ENCODE data around the gene EDEM2. TPM values are rescaled to one million over a fixed set of nuclear protein-coding genes. Genes with fewer than 3 reads are reported as not detected.
A peak's percentile ranks its signal among the peaks of the same experiment; 100 is the strongest.

Gene EDEM2
- polyA plus RNA-seq, 1 donor (not counting 4 experiments of a cell fraction or from before 2014, with no cell fraction given), result 15.4 TPM

- H3K9ac ChIP-seq (ENCODE audit: control insufficient read depth, extremely low read depth, insufficient read depth, low read length), result peak overlapping the region; percentile 89
- H3K4me3 ChIP-seq (ENCODE audit: control insufficient read depth in 2 of 3, extremely low read depth in 1 of 3, insufficient read depth in 2 of 3, low read depth in 1 of 3, low read length in 3 of 3), result peak overlapping the region; percentile 62 to 95 (median 76)
- dilution Hi-C loops (cut with MboI; ENCODE audit: extremely low pct_ligation_motif_present, low sequenced_read_pairs), result no loop called here
- H2AFZ ChIP-seq (ENCODE audit: control insufficient read depth, low read length), result peak overlapping the region; percentile 95
- peaks cover 11% of the 10 kb centered on the region for H3K79me2 ChIP-seq (ENCODE audit: control insufficient read depth, insufficient read depth, low read length)
- no peaks in the 10 kb centered on the region for H3K27me3 ChIP-seq (ENCODE audit: control insufficient read depth, extremely low read depth, insufficient read depth, low read length)
- no peaks in the 10 kb centered on the region for H4K20me1 ChIP-seq (ENCODE audit: control insufficient read depth, extremely low read depth, insufficient read depth, low read length)
- no peak for DNase-seq (ENCODE audit: low read depth, low spot score)
- H3K9me3 ChIP-seq (ENCODE audit: control insufficient read depth, low read depth, low read length), result no peaks in the 10 kb centered on the region
- H3K4me2 ChIP-seq (ENCODE audit: control insufficient read depth, extremely low read depth, insufficient read depth, low read depth, low read length), result peak overlapping the region; percentile 99
- no peak for FAIRE-seq
- peak overlapping the region; percentile 78 for H3K27ac ChIP-seq (ENCODE audit: control insufficient read depth, insufficient read depth, low read length)
- H3K9me1 ChIP-seq (ENCODE audit: control insufficient read depth, extremely low read depth, insufficient read depth, low read length), result no peaks in the 10 kb centered on the region
- peaks cover 10 to 12% of the 10 kb centered on the region in 2 experiments for H3K36me3 ChIP-seq (ENCODE audit: control insufficient read depth in 2 of 2, extremely low read depth in 1 of 2, insufficient read depth in 2 of 2, low read length in 2 of 2)
- peaks cover 25% of the 10 kb centered on the region for H3K4me1 ChIP-seq (ENCODE audit: control insufficient read depth, extremely low read depth, insufficient read depth, low read length)
- TF ChIP-seq EZH2 (IDR thresholded peaks at IDR 0.05; ENCODE audit: low read length) (no peak), CTCF (optimal IDR thresholded peaks at IDR 0.05 in 1 of 3, IDR thresholded peaks at IDR 0.05 in 1 of 3, conservative IDR thresholded peaks at IDR 0.05 in 1 of 3; ENCODE audit: extremely low read depth in 1 of 3, insufficient read depth in 2 of 3, low read length in 3 of 3) (no peak)
Observed at GRCh38 chr20:35172434-35172806, 25.3 kb upstream of the EDEM2 start.

DNA sequence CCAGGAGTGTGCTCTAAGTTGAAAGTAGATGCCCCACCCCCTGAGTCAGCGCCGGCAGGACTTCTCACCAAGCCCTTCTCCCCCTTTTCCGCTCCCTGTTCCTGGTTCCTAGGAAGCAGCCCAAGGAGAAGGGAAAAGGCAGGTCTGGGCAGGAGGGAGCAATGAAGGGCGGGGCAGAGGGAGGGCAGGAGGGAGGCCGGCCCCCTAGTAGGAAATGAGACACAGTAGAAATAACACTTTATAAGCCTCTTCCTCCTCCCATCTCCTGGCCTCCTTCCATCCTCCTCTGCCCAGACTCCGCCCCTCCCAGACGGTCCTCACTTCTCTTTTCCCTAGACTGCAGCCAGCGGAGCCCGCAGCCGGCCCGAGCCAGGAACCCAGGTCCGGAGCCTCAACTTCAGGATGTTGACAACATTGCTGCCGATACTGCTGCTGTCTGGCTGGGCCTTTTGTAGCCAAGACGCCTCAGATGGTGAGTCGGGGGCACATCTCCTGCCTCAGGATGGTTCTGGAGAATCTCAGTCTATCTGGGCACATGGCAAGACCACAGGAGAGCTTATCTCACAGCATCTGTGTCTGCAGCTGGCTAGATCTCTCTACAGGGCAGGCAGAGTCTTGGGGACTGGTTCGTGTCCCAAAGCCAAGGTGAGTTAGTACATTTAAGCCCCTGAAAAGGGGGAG lies 24.8 kb upstream of the EDEM2 start, which contains the start of gene PROCR:
PROCR (plus strand) TSS at position 320 of the 681 bp plus-strand sequence; CDS start at position 403, 83 bp downstream.
- Histone ChIP-seq H3K27me3 (ENCODE audit: control insufficient read depth, extremely low read depth, insufficient read depth, low read length) (no peaks in the 10 kb centered on the region), H2AFZ (ENCODE audit: control insufficient read depth, low read length) (peak within 1 kb of the TSS; percentile 95), H3K4me3 (ENCODE audit: control insufficient read depth in 2 of 3, extremely low read depth in 1 of 3, insufficient read depth in 2 of 3, low read depth in 1 of 3, low read length in 3 of 3) (peak within 1 kb of the TSS; percentile 62 to 95 (median 76)), H4K20me1 (ENCODE audit: control insufficient read depth, extremely low read depth, insufficient read depth, low read length) (no peaks in the 10 kb centered on the region), H3K4me1 (ENCODE audit: control insufficient read depth, extremely low read depth, insufficient read depth, low read length) (peaks cover 25% of the 10 kb centered on the region), H3K27ac (ENCODE audit: control insufficient read depth, insufficient read depth, low read length) (peak within 1 kb of the TSS; percentile 78), H3K9me3 (ENCODE audit: control insufficient read depth, low read depth, low read length) (no peaks in the 10 kb centered on the region), H3K79me2 (ENCODE audit: control insufficient read depth, insufficient read depth, low read length) (peaks cover 11% of the 10 kb centered on the region), H3K9me1 (ENCODE audit: control insufficient read depth, extremely low read depth, insufficient read depth, low read length) (no peaks in the 10 kb centered on the region), H3K4me2 (ENCODE audit: control insufficient read depth, extremely low read depth, insufficient read depth, low read depth, low read length) (peak within 1 kb of the TSS; percentile 99), H3K9ac (ENCODE audit: control insufficient read depth, extremely low read depth, insufficient read depth, low read length) (peak within 1 kb of the TSS; percentile 89), H3K36me3 (ENCODE audit: control insufficient read depth in 2 of 2, extremely low read depth in 1 of 2, insufficient read depth in 2 of 2, low read length in 2 of 2) (peaks cover 9 to 10% of the 10 kb centered on the region in 2 experiments)
- peak; percentile 84 for FAIRE-seq
- dilution Hi-C loops (cut with MboI; ENCODE audit: extremely low pct_ligation_motif_present, low sequenced_read_pairs), result no loop called here
- TF ChIP-seq EZH2 (IDR thresholded peaks at IDR 0.05; ENCODE audit: low read length) (no peak), CTCF (optimal IDR thresholded peaks at IDR 0.05 in 1 of 3, IDR thresholded peaks at IDR 0.05 in 1 of 3, conservative IDR thresholded peaks at IDR 0.05 in 1 of 3; ENCODE audit: extremely low read depth in 1 of 3, insufficient read depth in 2 of 3, low read length in 3 of 3) (no peak)
- peak; percentile 94 for DNase-seq (ENCODE audit: low read depth, low spot score)

All from keratinocyte (primary cell).